Tibial nerve (tissue), 4 donors: Measurements from ENCODE around the gene PROSER2. TPM values are rescaled to one million over a fixed set of nuclear protein-coding genes. Genes with fewer than 3 reads are reported as not detected.
A peak's percentile ranks its signal among the peaks of the same experiment; 100 is the strongest.

ENCODE experiments used
- DNase-seq, 2 donors: peaks; one replicate each; pipeline ENCODE4 v3.0.0-alpha.2; 2019; ENCODE audit warnings: low spot score in 2 of 2
- H3K27ac ChIP-seq, 4 donors: fragments of 200-600 bp; sonication (generic) in 3 of 4; one replicate each; pipeline ENCODE4 v1.5.1; 2017 to 2019; ENCODE audit warnings: mild to moderate bottlenecking in 1 of 4
- H3K27me3 ChIP-seq, 2 donors: fragments of 200-600 bp; sonication (generic) in 1 of 2; one replicate each; pipeline versions ENCODE4 v1.5.1 to v1.6.0; 2017 to 2019
- H3K36me3 ChIP-seq, 3 donors: fragments of 200-600 bp; sonication (generic); one replicate each; pipeline ENCODE4 v1.5.1; 2018 to 2019
- H3K4me1 ChIP-seq, 4 donors: fragments of 200-600 bp; sonication (generic) in 3 of 4; one replicate each; pipeline ENCODE4 v1.5.1; 2017 to 2019
- H3K4me3 ChIP-seq, 4 donors: fragments of 200-600 bp; sonication (generic) in 3 of 4; one replicate each; pipeline ENCODE4 v1.5.1; 2017 to 2019; ENCODE audit warnings: mild to moderate bottlenecking in 1 of 4, moderate library complexity in 1 of 4
- H3K9me3 ChIP-seq, 4 donors: fragments of 200-600 bp; sonication (generic) in 3 of 4; one replicate each; pipeline ENCODE4 v1.5.1; 2017 to 2019
- EP300 ChIP-seq, 2 donors: sonication (generic); formaldehyde crosslinking; IDR thresholded peaks; one replicate each; pipeline ENCODE4 v1.6.1; 2017; ENCODE audit warnings: antibody characterized with exemption in 2 of 2, mild to moderate bottlenecking in 1 of 2
- POLR2A ChIP-seq, 2 donors: fragments of 450-650 bp; IDR thresholded peaks; one replicate each; pipeline ENCODE4 v1.6.1; 2017; ENCODE audit warnings: antibody characterized with exemption in 2 of 2, mild to moderate bottlenecking in 2 of 2, moderate library complexity in 2 of 2
- WGBS, 2 donors: methylation state at CpG; one replicate each; pipeline ENCODE4 v1.1.5; 2018; 5-methylcytosine and 5-hydroxymethylcytosine counted together
- total RNA-seq, 4 donors: library from RNA; depleted of rRNA; stranded (reverse); fragments of >200 nt; gene quantifications; one replicate each; pipeline ENCODE4 v1.1.0, GENCODE V29; 2016
- TF ChIP-seq, protein P1 (sequence below), 5 experiments: fragments of 200-600 bp in 3 of 5; fragments of 450-650 bp in 2 of 5; sonication (generic) in 3 of 5; IDR thresholded peaks; one replicate each; pipeline ENCODE4 v1.5.1; 2016 to 2019; ENCODE audit warnings: antibody characterized with exemption in 5 of 5, mild to moderate bottlenecking in 3 of 5, moderate library complexity in 2 of 5

PROSER2 gene
- total RNA-seq, 4 donors from 2014 or later, result 71.1 to 98.4 (median 75.6) TPM

DNA sequence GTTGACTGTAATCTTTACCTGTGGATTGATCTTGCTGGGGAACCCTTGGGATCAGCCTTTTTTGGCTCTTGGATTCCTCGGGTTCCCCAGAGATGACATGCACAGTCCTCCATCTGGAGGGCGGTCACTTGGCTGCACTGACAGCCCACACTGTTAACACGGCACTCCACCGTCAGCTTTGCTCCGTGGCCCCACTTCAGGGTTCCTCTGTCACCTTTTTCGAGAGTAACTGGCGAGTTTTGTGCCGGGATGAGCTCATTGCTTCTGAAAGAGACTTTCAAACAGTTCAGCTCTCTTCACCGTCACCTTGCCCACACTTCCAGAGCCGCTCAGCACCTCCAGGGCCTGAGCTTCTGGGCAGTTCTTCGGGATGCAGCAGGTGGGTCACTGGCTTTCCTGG lies 42.4 kb downstream of the PROSER2 start:
- H3K27me3 ChIP-seq, result no peaks in the 10 kb centered on the region
- H3K9me3 ChIP-seq, result no peaks in the 10 kb centered on the region
- peaks cover 0 to 15% (median 3%) of the 10 kb centered on the region in 4 donors for H3K4me1 ChIP-seq
- WGBS, 2 donors, result 77 to 86% methylated on average over 11 of the region's 11 CpGs
- TF ChIP-seq POLR2A (IDR thresholded peaks at IDR 0.05), result no peak
- TF ChIP-seq EP300 (IDR thresholded peaks at IDR 0.05), result no peak
- TF ChIP-seq, protein P1, sequence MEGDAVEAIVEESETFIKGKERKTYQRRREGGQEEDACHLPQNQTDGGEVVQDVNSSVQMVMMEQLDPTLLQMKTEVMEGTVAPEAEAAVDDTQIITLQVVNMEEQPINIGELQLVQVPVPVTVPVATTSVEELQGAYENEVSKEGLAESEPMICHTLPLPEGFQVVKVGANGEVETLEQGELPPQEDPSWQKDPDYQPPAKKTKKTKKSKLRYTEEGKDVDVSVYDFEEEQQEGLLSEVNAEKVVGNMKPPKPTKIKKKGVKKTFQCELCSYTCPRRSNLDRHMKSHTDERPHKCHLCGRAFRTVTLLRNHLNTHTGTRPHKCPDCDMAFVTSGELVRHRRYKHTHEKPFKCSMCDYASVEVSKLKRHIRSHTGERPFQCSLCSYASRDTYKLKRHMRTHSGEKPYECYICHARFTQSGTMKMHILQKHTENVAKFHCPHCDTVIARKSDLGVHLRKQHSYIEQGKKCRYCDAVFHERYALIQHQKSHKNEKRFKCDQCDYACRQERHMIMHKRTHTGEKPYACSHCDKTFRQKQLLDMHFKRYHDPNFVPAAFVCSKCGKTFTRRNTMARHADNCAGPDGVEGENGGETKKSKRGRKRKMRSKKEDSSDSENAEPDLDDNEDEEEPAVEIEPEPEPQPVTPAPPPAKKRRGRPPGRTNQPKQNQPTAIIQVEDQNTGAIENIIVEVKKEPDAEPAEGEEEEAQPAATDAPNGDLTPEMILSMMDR (IDR thresholded peaks at IDR 0.05), result no peak
- no peak for DNase-seq
- peaks cover 0 to 65% (median 0%) of the 10 kb centered on the region in 3 donors for H3K36me3 ChIP-seq
- no peak overlapping the region for H3K4me3 ChIP-seq
- H3K27ac ChIP-seq, result no peak overlapping the region

DNA sequence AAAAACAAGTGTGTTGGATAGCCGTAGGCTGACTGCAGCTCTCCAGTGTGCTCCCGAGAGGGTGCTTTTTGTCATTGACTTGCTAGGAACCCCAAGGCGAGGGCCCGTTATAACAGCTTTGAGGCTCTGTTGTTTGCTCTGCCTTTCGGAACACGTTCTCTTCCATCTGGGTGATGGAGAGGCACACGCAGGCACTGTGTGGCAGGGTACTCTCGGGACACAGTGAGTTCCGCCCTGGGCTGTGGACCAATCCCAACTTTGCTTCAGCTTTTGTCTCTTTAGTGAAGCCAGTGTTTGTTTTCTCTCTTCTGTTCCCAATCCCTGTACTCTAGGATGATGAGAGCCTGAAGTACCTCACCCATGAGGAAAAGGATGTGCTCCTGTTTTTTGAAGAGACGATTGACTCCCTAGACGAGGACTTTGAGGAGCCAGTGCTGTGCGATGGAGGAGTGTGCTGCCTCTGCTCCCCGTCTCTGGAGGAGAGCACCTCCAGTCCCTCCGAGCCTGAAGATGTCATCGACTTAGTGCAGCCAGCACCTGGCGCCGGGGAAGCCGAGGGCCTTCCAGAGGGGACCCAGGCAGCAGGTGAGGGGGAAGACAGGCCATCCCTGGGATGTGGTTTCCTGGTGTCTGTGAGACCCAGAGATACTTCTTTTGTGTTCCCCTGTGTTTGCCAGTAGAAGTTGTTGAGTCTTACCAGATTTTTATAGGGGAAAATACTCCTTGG lies 43.2 kb downstream of the PROSER2 start:
- no peaks in the 10 kb centered on the region for H3K27me3 ChIP-seq
- H3K36me3 ChIP-seq, result peaks cover 0 to 58% (median 0%) of the 10 kb centered on the region in 3 donors
- H3K27ac ChIP-seq, result no peak overlapping the region
- TF ChIP-seq, protein P1 (IDR thresholded peaks at IDR 0.05), result no peak
- TF ChIP-seq POLR2A (IDR thresholded peaks at IDR 0.05), result no peak
- no peak for TF ChIP-seq EP300 (IDR thresholded peaks at IDR 0.05)
- no peaks in the 10 kb centered on the region for H3K9me3 ChIP-seq
- no peak overlapping the region for H3K4me3 ChIP-seq
- peaks cover 0 to 20% (median 3%) of the 10 kb centered on the region in 4 donors for H3K4me1 ChIP-seq
- WGBS, 2 donors, result 94 to 95% methylated on average over 15 to 17 of the region's 18 CpGs
- DNase-seq, result no peak

DNA sequence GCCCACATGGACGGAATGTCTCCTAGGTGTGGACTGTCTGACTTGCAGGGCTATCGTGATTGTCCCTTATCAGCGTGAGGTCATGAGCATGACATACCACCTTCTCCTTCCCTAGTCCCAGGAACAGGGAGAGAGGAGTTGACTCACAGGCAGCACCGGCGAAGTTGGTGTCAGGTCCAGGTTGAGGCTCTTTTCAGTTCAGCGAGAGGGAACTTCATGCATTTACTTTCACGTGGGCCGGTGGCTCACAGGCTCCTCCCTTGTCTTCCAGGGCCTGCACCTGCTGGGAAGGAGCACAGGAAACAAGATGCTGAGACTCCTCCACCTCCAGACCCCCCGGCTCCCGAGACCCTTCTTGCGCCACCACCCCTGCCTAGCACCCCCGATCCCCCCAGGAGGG lies 46.1 kb downstream of the PROSER2 start:
- Histone ChIP-seq H3K36me3 (peaks cover 0 to 41% (median 0%) of the 10 kb centered on the region in 3 donors), H3K27ac (peak overlapping the region in 1 of 4 donors; percentile 62), H3K9me3 (no peaks in the 10 kb centered on the region), H3K27me3 (no peaks in the 10 kb centered on the region), H3K4me3 (no peak overlapping the region), H3K4me1 (peaks cover 0 to 23% (median 5%) of the 10 kb centered on the region in 4 donors)
- no peak for DNase-seq
- 93 to 94% methylated on average over 12 of the region's 12 CpGs for WGBS, 2 donors
- TF ChIP-seq POLR2A (IDR thresholded peaks at IDR 0.05), result no peak
- TF ChIP-seq EP300 (IDR thresholded peaks at IDR 0.05), result no peak
- TF ChIP-seq, protein P1 (IDR thresholded peaks at IDR 0.05), result no peak

- TF ChIP-seq EP300 (IDR thresholded peaks at IDR 0.05), result no peak
- no peak for TF ChIP-seq POLR2A (IDR thresholded peaks at IDR 0.05)
- TF ChIP-seq, protein P1 (IDR thresholded peaks at IDR 0.05), result no peak
- no peak overlapping the region for H3K4me3 ChIP-seq
- peaks cover 0 to 41% (median 0%) of the 10 kb centered on the region in 3 donors for H3K36me3 ChIP-seq
- 62 to 67% methylated on average over 21 to 46 of the region's 78 CpGs for WGBS, 2 donors
- no peaks in the 10 kb centered on the region for H3K27me3 ChIP-seq
- no peaks in the 10 kb centered on the region for H3K9me3 ChIP-seq
- H3K4me1 ChIP-seq, result peaks cover 0 to 30% (median 11%) of the 10 kb centered on the region in 4 donors
- peak overlapping the region in 1 of 4 donors; percentile 62 for H3K27ac ChIP-seq
- DNase-seq, result no peak
These were observed 46.7 kb downstream of the PROSER2 start for GRCh38 chr10:11869743-11870460.

GRCh38 chr10:11870461-11870780 lies 47.3 kb downstream of the PROSER2 start:
- H3K4me1 ChIP-seq, result peaks cover 0 to 35% (median 16%) of the 10 kb centered on the region in 4 donors
- H3K4me3 ChIP-seq, result no peak overlapping the region
- 80 to 86% methylated on average over 6 to 8 of the region's 8 CpGs for WGBS, 2 donors
- TF ChIP-seq, protein P1 (IDR thresholded peaks at IDR 0.05), result no peak
- TF ChIP-seq POLR2A (IDR thresholded peaks at IDR 0.05) (no peak), EP300 (IDR thresholded peaks at IDR 0.05) (no peak)
- DNase-seq, result no peak
- H3K9me3 ChIP-seq, result no peaks in the 10 kb centered on the region
- peaks cover 0 to 41% (median 0%) of the 10 kb centered on the region in 3 donors for H3K36me3 ChIP-seq
- H3K27ac ChIP-seq, result peak overlapping the region in 1 of 4 donors; percentile 62
- no peaks in the 10 kb centered on the region for H3K27me3 ChIP-seq
